GM23338 (cell line): Measurements from ENCODE around the gene RABL2A. TPM values are rescaled to one million over a fixed set of nuclear protein-coding genes. Genes with fewer than 3 reads are reported as not detected.
"Not testable (repeated sequence)": the region's sequence is repeated elsewhere in the genome, so short reads cannot be mapped to it uniquely, and the experiment has no call there.

Source experiments
- ATAC-seq: fragments of 200-7000 bp; cut with Tn5 transposase; 3 replicates; pipeline ENCODE4 v1.9.1; 2020
- DNase-seq: peaks from one replicate; pipeline ENCODE4 v3.0.0-alpha.2; 2015; ENCODE audit warnings: low spot score
- H2AFZ ChIP-seq: fragments of 200-600 bp; sonication (generic); 2 replicates; pipeline ENCODE4 v1.8.0; 2016; ENCODE audit warnings: antibody characterized with exemption, mild to moderate bottlenecking, moderate library complexity
- H3F3A ChIP-seq: fragments of 200-600 bp; sonication (generic); replicated peaks from 2 replicates; pipeline ENCODE4 v1.8.0; 2017; ENCODE audit warnings: antibody characterized with exemption, mixed run types, low read depth
- H3K27ac ChIP-seq: fragments of 200-600 bp; sonication (generic); 2 replicates; pipeline ENCODE4 v1.6.1; 2016; ENCODE audit warnings: low read depth
- H3K27me3 ChIP-seq: fragments of 200-600 bp; sonication (generic); 2 replicates; pipeline ENCODE4 v1.8.0; 2016; ENCODE audit warnings: mild to moderate bottlenecking, mixed run types, moderate library complexity; ENCODE audit not compliant: insufficient read depth
- H3K36me3 ChIP-seq: fragments of 200-600 bp; sonication (generic); 2 replicates; pipeline ENCODE4 v1.8.0; 2016; ENCODE audit warnings: mild to moderate bottlenecking; ENCODE audit not compliant: insufficient read depth
- H3K4me1 ChIP-seq: fragments of 200-600 bp; sonication (generic); 2 replicates; pipeline ENCODE4 v1.8.0; 2016; ENCODE audit warnings: mild to moderate bottlenecking, moderate library complexity; ENCODE audit not compliant: insufficient read depth
- H3K4me2 ChIP-seq: fragments of 200-600 bp; sonication (generic); 2 replicates; pipeline ENCODE4 v1.7.1; 2017; ENCODE audit warnings: mixed run types
- H3K4me3 ChIP-seq: fragments of 200-600 bp; sonication (generic); 2 replicates; pipeline ENCODE4 v1.6.1; 2016; ENCODE audit warnings: mixed run types
- H3K79me2 ChIP-seq: fragments of 200-600 bp; sonication (generic); replicated peaks from 2 replicates; pipeline ENCODE4 v1.8.0; 2017; ENCODE audit warnings: mild to moderate bottlenecking; ENCODE audit not compliant: insufficient read depth
- H3K9me2 ChIP-seq: fragments of 200-600 bp; sonication (generic); 2 replicates; pipeline ENCODE4 v1.8.0; 2017; ENCODE audit not compliant: insufficient read depth
- H4K20me1 ChIP-seq: fragments of 200-600 bp; sonication (generic); replicated peaks from 2 replicates; pipeline ENCODE4 v1.8.0; 2017; ENCODE audit warnings: mild to moderate bottlenecking; ENCODE audit not compliant: insufficient read depth
- H3K27ac Mint-ChIP-seq: 2 replicates; pipeline ENCODE4 v1.8.0; 2020; ENCODE audit warnings: inconsistent platforms, mild to moderate bottlenecking, moderate library complexity, mixed read lengths
- H3K27me3 Mint-ChIP-seq: 3 replicates; pipeline ENCODE4 v1.8.0; 2022; ENCODE audit warnings: low read depth, mild to moderate bottlenecking, moderate library complexity, mixed read lengths, inconsistent platforms; ENCODE audit not compliant: insufficient read depth, poor library complexity
- H3K36me3 Mint-ChIP-seq: 3 replicates; pipeline ENCODE4 v1.8.0; 2021; ENCODE audit warnings: low read depth, mild to moderate bottlenecking, inconsistent platforms, moderate library complexity, mixed read lengths
- H3K4me1 Mint-ChIP-seq: 3 replicates; pipeline ENCODE4 v1.8.0; 2020; ENCODE audit warnings: mild to moderate bottlenecking, inconsistent platforms, mixed read lengths
- H3K4me3 Mint-ChIP-seq: 3 replicates; pipeline ENCODE4 v1.8.0; 2021; ENCODE audit warnings: moderate library complexity, mild to moderate bottlenecking, inconsistent platforms, mixed read lengths
- H3K9me3 Mint-ChIP-seq: 3 replicates; pipeline ENCODE4 v1.8.0; 2020; ENCODE audit warnings: moderate library complexity, mild to moderate bottlenecking, inconsistent platforms, mixed read lengths
- microRNA-seq: library from miRNA; unstranded; fragments of <30 nt; microRNA quantifications from one replicate; pipeline ENCODE4, GENCODE V29; 2017
- polyA plus RNA-seq: library from polyadenylated mRNA; unstranded; fragments of >200 nt; fragmentation: Nextera tagmentation; extraction: Ambion mirVana; gene quantifications from 2 replicates; pipeline ENCODE4 v1.2.1, GENCODE V29; 2016
- small RNA-seq: library from RNA; depleted of rRNA; stranded (forward); fragments of <200 nt; gene quantifications from one replicate; pipeline ENCODE3, GENCODE V24; 2014; ENCODE audit warnings: low replicate concordance
- total RNA-seq: library from RNA; depleted of rRNA; stranded (reverse); fragments of >200 nt; shearing (Covaris generic); gene quantifications from 2 replicates; pipeline ENCODE4 v1.2.3, GENCODE V29; 2014; rRNA removed

The RABL2A gene
- total and polyA plus RNA-seq, 2 experiments from 2014 or later, result 3.7 to 4.1 TPM

DNA sequence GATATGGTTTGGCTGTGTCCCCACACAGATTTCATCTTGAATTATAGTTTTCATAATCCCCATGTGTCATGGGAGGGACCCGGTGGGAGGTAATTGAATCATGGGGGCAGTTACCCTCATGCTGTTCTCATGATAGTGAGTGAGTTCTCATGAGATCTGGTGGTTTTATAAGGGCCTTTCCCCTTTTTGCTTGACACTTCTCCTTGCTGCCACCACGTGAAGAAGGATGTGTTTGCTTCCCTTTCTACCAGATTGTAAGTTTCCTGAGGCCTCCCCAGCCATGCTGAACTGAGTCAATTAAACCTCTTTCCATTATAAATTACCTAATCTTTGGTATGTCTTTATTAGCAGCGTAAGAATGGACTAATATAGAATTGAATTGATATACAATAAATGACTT lies 63.8 kb downstream of the RABL2A start:
- not testable (repeated sequence) for H3F3A ChIP-seq, H3K4me1 Mint-ChIP-seq, H3K27ac ChIP-seq, H2AFZ ChIP-seq, H3K79me2 ChIP-seq, ATAC-seq, DNase-seq, H3K36me3 Mint-ChIP-seq, H3K4me3 Mint-ChIP-seq, H3K4me1 ChIP-seq, H3K9me2 ChIP-seq, H3K36me3 ChIP-seq, H3K27ac Mint-ChIP-seq, H3K9me3 Mint-ChIP-seq, H3K4me2 ChIP-seq, H3K4me3 ChIP-seq, H4K20me1 ChIP-seq
- H3K27me3 ChIP-seq, result peaks cover 12% of the 10 kb centered on the region
- H3K27me3 Mint-ChIP-seq, result peaks cover 10% of the 10 kb centered on the region

Small RNA genes lying within 50 kb of the gene (microRNA-seq; reads per million reads assigned to microRNA genes)
- not detected for gene MIR1302-3

Small RNA genes lying within 50 kb of the gene (small RNA-seq; reads per million reads assigned to genes)
- gene MIR1302-3 (not detected), gene RNU6-744P (not detected)

Other genes with a start within 250 kb of the RABL2A start
- gene ZNG1B, start 189.6 kb upstream of the RABL2A start, total RNA-seq, result 42.5 and 47.1 TPM in 2 replicates
- 114 and 123 TPM in 2 replicates for gene ZNG1B, start 189.6 kb upstream of the RABL2A start, polyA plus RNA-seq
- not detected in 2 replicates for gene FOXD4L1, start 128.6 kb upstream of the RABL2A start, total RNA-seq
- not detected in 2 replicates for gene FOXD4L1, start 128.6 kb upstream of the RABL2A start, polyA plus RNA-seq
- gene SLC35F5, start 129.4 kb downstream of the RABL2A start, total RNA-seq, result 30.5 and 41.2 TPM in 2 replicates
- 10.9 and 11.1 TPM in 2 replicates for gene SLC35F5, start 129.4 kb downstream of the RABL2A start, polyA plus RNA-seq